GM18511 (cell line): ENCODE measurements around the gene PRPF6.
A peak's percentile ranks its signal among the peaks of the same experiment; 100 is the strongest.

Source experiments
- ATAC-seq: cut with Tn5 transposase; IDR thresholded peaks from one replicate; pipeline ENCODE4 v1.9.1; 2021; ENCODE audit warnings: mild to moderate bottlenecking, moderate library complexity; ENCODE audit not compliant: unreplicated experiment

PRPF6 gene

DNA sequence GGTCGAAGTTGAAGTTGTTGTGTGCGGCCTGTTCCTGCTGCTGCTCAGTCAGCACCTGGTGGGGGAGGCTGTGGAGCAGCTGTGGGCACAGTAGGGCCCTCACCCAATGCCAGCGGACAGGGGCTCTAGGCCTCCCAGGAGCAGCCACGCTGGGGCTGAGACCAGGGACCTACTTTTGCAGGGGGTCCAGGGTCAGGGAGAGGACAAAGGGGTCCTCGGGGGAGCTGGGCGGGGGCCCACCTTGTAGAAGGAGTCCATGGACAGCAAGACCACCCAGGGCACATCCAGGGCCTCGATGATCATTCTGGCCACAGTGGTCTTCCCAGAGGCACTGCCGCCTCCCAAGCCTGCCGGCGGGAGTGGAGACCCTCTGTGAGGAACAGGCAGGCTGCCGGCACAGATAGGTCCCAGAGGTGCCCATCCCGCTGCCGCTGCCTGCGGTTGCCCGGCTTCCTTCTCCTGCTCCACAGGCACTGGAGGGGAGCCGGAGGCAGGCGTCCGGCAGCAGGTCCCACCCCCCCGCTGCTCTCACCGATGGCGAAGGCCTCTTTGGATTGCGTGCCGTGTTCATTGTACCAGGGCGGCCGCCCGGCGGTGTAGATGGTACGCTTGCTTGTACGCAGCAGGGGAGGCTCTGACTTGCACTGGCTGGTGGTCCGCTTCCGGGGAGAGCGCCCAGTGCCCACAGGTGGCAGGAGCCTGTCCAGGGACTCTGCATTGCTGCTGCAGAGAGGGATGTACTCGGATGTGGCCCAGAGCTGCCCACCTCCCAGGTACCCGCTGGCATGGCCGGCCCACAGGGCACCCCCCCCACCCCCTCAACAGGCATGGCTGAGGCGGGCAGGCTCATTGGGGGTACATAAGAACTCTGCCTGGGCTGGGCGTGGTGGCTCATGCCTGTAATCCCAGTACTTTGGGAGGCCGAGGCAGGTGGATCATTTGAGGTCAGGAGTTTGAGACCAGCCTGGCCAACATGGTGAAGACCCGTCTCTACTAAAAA is 34.7 kb upstream of the PRPF6 start:
- ATAC-seq, result no peak

DNA sequence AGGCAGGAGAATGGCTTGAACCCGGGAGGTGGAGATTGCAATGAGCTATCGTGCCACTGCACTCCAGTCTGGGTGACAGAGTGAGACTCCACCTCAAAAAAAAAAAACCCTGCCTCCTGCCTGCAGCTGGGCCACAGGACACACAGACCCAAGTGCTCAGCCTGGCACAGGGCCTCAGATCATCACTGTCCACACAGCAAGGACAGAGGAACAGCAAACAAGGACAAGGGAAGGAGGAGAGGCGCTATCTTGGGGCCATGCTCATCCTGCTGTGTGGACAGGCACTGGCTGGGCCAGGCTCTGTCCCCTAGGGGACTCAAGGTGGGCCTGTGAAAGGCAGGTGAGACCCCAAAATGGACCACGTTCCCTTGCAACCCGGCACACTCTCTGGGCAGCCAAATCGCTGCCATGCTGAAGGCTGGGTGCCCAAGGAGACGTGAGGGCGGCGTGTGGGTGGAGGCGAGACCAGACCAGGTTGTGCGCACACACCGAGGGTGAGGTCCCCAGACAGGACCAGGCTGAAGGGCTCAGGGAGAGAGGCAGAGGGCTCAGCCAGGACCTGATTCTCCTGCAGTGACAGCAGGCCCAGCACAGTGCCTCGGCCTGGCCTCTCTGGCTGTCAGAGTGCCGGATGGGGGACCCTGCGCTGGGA is 33.8 kb upstream of the PRPF6 start:
- no peak for ATAC-seq

DNA sequence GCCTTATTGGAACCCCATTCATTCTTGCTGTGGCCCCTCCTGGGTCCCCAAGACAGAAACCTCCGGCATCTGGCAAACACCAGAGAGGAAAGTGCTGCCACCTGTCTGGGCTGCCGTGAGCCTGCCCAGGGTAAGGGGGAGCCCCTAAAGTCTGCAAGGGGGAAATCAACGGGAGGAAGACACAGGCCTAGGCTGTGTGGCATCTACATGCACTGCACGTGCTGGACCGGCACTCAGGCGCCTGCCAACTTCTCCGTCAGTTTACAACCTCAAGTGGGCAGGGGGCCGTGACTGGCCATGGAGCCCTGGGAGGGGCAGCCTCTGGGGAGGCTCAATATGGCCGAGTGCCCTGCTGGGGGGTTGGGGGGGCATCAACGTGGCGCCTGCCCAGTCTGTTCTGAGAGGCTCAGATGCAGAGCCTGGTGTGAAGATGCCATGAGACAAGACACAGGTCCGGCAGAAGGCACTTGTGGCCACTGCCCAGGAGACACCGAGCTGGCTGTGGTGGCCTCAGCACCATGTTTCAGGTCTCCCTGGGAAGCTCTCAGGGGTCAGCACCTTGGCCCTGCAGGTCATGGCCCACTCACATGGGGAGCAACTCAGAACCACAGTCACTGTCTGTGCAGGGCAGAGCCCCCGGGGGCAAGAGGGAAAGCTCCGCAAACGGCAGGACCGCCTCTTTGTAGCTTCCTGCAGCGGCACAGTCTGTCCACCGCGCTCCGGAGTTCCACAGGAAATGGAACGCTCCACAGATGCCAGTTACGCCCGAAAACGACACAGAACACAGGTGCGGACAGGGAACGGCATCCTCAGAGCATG is 33.1 kb upstream of the PRPF6 start:
- no peak for ATAC-seq

DNA sequence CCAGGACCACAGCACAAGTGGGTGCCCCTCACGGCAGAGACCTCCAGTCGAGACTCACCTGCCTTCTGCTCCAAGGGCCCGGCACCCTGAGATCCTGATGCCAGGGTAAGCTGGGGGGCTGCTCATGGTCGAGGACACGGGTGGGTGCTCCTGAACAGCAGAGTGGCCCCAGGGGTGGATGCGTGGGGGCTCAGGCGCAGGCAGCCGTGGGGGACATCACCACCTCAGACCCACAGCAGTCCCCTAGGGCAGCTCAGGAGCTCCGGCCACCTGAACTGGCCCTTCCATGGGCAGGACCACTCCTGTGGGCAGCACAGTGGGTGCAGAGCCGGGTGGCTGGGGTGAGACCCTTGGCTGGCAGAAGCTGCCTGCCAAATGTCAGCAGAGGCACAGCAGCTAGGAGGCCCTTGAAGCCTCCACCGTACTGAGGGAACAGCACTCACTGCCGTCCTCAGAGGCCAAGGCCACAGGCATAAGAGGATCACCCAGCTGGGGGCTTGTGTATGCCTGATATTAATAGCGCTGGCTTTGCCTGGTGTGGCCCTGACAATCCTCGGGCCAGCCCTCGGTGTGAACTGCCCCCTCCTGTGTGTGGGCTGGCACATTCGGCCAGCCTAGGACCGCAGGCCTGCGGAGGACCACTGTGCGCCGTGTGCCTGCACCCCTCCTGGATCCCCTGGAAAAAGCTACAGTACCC is 30.1 kb upstream of the PRPF6 start:
- no peak for ATAC-seq

DNA sequence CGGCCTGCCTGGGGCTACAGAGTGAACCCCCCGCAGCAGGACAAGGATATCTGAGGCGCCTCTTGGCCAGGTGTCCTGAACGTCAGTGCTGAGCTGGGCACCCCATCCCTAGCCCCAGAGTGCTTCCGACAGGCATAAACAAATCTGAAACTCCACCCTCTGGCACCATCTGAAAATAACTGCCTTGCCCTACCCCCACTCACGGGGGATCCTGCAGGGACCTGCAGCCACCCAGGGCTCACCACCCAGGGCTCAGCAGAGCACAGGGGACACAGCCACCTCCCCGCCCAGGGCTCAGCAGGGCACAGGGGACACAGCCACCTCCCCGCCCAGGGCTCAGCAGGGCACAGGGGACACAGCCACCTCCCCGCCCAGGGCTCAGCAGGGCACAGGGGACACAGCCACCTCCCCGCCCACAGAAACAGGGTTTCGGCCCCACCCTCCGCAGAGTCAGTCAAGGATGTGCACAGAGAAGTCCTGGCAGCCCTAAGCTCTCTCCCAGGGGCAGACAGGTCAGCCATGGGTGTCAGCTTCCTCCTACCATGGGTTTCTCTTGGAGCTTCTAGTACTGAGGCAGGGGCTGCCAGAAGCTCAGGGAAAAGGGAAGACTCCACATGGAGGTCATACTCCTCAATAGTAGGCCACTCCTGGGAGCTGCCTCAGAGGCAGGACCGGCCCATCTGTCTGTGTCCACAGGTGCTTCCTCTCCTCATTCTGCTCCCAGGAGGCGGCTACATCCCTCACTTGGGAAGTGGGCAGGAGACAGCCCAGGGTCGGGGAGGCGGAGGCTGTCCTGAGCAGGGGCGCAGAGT is 29.3 kb upstream of the PRPF6 start:
- ATAC-seq, result no peak

DNA sequence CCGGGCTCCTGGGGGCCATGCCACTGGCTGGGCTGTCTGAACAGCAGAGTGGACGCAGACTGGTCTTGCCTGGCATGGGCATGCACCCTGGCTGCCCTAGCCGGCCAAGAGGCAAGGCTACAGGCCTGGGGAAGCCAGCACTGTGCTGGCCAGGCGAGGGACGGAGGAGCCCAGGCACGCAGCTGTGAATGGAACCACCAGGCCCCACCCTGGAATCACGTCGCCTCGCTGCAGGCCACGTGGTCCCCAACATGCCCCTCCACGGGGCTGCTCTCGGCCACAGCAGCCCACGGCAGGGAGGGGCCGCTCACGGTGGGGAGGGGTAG is 28.8 kb upstream of the PRPF6 start:
- no peak for ATAC-seq

DNA sequence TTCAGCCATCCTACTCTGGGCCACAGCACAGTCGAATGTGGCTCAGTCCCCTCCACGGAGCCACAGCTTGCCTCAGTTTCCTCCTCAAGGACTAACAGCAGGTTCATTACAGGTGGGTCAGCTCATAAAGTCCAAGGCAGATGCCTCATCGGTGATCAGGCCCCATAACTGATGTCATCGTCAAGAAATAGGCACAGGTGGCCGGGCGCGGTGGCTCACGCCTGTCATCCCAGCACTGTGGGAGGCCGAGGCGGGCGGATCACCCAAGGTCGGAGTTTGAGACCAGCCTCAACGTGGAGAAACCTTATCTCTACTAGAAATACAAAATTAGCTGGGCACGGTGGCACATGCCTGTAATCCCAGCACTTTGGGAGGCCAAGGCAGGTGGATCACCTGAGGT is 28.2 kb upstream of the PRPF6 start:
- no peak for ATAC-seq

DNA sequence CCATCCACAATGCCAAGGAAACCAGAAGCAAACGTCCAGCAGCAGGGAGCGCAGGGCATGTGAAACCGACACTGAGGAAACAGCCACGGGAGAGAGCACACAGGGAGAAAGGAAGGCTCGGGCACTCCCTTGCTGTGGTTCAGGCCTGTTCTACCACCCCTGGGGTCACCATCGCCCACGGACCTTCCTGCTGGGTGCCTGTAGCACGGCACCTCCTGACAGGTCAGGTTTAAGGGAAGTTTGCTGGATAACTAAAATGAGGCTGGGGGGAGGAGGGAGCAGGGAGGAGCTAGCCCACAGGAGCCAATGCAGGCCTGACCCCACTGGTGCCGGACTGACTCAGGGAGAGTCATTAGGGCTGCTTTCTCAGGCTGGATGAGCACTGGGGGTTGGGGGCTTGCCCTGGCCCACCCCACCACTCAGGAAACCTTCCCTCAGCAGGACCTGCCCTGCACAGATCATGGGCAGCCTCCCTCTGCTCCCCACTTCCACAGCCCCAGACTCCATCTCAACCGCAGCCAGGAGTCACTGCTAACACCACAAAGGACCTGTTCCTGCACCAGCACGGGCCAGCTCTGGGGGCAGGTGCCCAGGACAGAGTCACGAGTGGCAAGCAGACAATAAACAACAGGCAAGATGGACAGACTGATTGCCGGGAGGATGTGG is 27.0 kb upstream of the PRPF6 start:
- no peak for ATAC-seq

DNA sequence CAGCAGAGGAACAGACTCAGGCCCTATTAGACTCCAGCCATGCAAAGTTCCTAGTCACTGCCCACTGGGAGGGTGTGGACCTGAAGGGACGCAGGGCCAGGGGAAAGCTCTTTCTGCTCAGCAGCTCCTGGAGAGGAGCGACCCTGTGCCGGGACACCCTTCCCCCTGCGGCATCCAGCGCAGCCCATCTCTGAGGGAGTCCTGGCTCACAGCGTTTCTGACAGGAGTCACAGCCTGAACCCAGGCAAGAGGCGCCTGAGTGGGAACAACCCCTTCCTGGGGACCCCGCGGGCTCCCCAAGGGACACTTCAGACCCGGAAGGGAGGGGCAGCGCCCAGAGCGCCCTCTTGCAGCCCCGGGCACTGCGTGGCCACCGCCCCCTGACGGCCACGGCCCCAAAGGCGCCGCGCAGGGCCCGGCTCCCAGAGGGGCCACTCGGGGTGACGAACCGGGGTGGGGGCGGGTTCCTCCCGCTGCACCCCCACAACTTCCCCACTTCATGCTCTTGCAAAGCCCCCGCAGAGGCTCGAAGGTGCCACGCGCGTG is 25.6 kb upstream of the PRPF6 start:
- peak; percentile 28 for ATAC-seq

DNA sequence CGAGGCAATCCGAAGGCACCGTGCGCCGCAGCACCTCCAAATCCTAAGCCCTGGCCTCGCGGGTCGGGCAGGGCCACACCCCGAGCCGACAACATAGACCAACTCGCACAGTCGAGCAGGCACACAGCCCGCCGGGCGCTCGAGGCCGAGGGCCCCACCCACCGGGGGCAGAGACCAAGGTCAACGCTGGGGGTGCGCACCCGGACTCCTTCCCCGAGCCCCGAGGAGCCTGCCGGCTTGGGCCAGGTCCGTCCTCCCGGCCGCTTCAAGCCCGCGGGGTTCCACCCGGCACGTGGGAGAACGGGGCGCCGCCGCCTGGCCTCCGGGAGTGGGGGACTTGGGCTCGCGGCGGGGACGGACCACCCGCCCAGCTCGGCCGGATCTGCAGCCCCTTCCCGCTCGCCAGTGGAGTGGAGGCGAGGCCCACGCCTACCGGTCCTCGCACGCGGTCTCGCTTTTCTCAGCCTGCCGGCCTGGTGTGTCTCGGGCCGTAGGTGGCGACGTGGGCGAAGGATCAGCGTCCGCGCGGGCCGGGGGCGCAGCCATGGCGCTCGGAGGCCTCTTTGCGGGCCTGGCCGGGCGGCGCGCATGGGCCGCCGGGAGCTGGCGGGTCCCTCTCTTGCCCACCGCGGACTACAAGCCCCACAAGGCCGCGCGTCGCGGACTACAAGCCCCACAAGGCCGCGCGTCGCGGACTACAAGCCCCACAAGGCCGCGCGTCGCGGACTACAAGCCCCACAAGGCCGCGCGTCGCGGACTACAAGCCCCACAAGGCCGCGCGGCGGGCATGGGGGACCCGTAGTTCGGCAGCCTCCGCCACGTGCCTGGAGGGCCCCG is 24.9 kb upstream of the PRPF6 start, which contains the start of gene UCKL1:
Gene UCKL1 (minus strand): TSS at position 590 of the 837 bp plus-strand sequence. CDS start 44 bp downstream, at position 546.
- peak; percentile 76 for ATAC-seq

DNA sequence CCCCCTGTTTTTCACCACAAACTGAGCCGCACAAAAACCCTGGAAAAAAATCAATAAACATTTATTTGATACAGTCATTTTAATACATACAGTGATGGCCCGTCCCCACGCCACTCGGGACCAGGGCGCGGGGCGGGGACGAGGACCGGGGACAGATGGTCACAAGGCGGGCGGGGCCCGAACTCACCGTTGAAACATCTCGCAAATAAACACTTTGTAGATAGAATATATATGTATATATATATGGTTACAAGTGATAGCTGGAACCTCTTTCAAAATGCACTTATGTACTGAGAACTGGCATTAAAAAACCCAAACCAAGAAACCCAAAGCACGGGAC is 24.3 kb upstream of the PRPF6 start:
- peak; percentile 10 for ATAC-seq

DNA sequence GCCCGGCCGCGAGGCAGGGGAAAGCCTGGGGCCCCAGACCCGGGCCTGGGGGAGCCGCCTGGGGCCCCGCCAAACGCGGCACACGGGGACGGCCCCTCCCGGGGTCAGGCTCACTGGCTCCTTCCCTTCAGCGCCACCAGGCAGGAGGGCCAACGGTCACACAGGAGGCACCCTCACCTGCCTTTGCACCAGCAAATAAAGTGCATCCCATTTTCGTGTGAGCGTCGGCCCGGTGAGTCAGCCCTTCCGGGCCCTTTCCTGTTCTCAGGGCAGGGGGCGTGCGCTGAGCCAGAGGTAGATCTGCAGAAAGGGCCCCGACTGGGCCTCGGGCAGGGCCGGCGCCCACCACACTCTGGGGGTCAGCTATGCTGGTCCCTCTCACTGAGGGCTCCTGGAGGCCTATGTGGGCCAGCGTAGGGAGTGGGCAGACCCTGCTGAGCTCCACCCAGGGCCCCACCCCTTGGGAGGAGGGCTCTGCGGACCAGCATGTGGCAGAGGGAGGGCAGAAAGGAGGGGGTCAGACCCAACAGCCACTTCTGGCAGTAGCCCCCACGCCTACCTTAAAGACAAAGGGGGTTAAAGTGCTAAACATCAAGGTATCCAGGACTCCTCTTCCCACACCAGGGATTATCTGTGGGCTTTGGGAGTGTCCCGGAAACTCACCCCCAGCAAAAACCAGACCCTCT is 23.8 kb upstream of the PRPF6 start:
- no peak for ATAC-seq

DNA sequence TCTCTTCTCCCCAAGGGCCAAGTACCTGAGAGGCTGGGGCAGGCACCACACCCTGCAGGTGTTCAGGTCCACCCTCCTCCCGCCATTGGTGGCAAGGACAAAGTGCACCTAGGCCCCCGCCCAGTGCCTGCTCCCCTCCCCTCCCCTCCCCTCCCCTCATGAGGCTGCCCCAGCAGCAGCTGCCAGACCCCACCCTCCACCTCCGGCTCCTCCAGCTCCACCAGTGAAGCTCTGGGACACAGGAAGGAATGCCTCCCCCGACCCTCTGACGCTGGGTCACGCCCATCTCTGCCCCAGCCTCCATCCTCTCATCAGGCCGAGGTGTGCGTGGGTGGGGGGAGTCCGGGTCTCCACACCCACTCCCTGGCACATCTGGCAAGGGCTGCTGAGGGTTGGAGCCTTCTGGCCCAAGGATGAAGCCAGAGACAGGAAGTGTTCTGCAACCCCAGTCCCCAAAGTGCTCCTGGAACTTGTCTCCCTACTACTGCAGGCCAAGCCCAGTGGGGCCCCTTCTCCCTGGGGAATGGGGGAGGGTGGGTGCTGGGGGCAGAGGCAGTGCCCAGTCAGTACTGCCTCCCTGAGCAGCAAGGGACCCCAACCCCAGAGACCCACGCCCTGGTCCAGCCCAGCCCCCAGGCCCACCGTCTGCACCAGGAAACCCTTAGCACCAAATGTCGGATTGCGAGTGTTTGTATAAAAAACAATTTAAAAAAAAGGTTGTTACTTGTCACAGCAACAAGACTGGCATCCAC is 23.1 kb upstream of the PRPF6 start:
- ATAC-seq, result no peak

DNA sequence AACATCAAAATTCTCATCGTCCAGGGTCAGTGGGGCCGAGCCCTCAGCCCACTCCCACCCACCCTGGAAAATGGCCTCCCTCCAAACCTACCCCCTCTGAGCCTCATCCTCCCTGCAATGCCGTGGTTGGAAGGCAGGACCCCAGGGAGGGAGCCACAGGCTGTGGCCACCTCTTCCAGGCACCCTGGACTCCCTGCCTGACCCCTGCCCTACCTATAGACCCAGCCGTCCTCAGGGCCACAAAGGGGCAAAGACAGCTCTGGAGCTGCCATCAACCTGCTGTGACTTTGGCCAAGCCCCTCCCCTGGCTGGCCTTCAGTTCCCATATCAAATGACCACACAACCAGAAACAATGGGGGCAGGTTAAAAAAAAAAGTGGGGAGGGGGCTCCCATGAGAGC is 22.5 kb upstream of the PRPF6 start:
- no peak for ATAC-seq

DNA sequence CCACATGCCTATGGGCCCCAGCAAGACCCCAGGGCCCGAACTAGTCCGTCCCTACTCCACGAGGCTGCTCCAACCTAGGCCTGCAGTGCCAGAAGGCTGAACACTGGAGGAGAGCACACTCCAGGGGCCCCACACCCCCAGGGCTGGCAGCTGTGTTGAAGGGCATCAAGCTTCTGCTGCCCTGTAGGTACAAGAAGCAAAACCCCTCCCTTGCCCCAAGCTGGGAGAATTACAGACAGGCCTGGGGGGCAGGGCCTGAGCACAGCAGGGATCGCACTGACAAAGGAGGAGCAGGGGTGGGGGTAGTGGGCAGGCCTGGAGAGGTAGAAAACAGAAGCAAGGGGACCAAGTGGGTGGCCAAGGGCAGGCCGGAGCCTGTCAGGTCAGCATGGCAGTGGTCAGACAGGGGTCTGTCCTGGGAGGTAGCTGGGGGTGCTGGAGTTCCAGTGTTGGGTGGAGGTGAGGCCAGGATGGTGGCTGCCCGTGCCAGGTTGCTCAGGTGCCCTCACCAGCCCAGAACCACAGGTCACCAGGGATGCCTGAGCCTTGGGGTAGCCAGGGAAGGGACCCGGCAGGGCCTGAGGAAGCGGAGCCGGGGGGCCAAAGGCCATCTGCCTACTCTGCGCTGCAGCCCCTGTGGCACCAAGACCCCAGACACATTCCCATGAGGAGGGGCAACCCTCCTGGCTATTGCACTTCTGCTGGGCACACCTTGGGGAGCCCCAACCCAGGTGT is 21.8 kb upstream of the PRPF6 start:
- no peak for ATAC-seq

DNA sequence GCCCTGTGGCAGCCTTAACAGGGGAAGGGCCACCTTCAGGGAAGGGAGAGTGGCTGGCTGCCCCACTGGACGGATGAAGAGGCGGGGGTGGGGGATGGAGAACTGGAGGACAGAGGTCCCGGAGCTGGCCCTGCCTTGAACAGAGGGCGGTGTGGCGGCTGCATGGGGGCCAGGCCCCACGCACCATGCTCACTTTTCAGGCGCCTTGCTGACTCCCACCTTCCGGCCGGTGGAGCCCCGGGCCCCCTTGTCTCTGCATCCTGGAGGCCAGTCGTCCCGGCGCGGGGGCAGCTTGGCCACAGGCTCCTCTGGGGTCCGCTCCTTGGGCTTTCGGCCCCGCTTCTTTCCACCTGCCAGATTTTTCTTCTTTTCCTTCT is 21.2 kb upstream of the PRPF6 start:
- no peak for ATAC-seq
